HEK293 (cell line): ENCODE results near the gene SUPT3H.

ENCODE experiments used
- CTCF ChIA-PET: fragments of 350-600 bp; formaldehyde crosslinking; extraction: SDS; loops from one replicate; lab custom pipeline; 2021; ENCODE audit warnings: antibody characterized with exemption; lab: Yijun Ruan, JAX
- POLR2A ChIA-PET: fragments of 300-600 bp; formaldehyde crosslinking; extraction: SDS; loops from one replicate; lab custom pipeline; 2020; ENCODE audit warnings: antibody characterized with exemption, inconsistent platforms; lab: Yijun Ruan, JAX
- H3K27ac ChIP-seq: fragments of 200-500 bp; sonication (Bioruptor generic); 2 replicates; pipeline ENCODE4 v1.5.1; 2014; ENCODE audit warnings: low read depth, low read length, control low read depth, inconsistent platforms; ENCODE audit errors: extremely low read depth
- H3K36me3 ChIP-seq, 2 experiments: fragments of 200-500 bp in 1 of 2; sonication (Bioruptor generic) in 1 of 2; 1 replicate in 1 of 2; 2 replicates in 1 of 2; pipeline ENCODE4 v1.5.1; 2014 to 2017; ENCODE audit warnings: inconsistent platforms in 2 of 2, low read length in 2 of 2; ENCODE audit not compliant: control insufficient read depth in 2 of 2, insufficient read depth in 1 of 2
- H3K4me1 ChIP-seq: fragments of 200-500 bp; sonication (Bioruptor generic); 2 replicates; pipeline ENCODE4 v1.5.1; 2014; ENCODE audit warnings: mild to moderate bottlenecking, low read length, inconsistent platforms; ENCODE audit not compliant: control insufficient read depth, insufficient read depth
- H3K4me3 ChIP-seq: 2 replicates; pipeline ENCODE4 v1.5.1; 2011; ENCODE audit warnings: low read depth, mild to moderate bottlenecking, control low read depth, low read length, moderate library complexity
- H3K9me3 ChIP-seq: fragments of 200-500 bp; sonication (Bioruptor generic); 2 replicates; pipeline ENCODE4 v1.5.1; 2014; ENCODE audit warnings: low read depth, low read length, inconsistent platforms; ENCODE audit not compliant: control insufficient read depth, insufficient read depth
- GLI4 ChIP-seq: fragments of 450-650 bp; formaldehyde crosslinking; IDR thresholded peaks from 2 replicates; pipeline ENCODE4 v1.5.1; 2016; ENCODE audit warnings: missing biosample characterization, missing genetic modification characterization
- HOXC10 ChIP-seq: sonication (generic); formaldehyde crosslinking; IDR thresholded peaks from 2 replicates; pipeline ENCODE4 v1.8.1; 2023; ENCODE audit warnings: mild to moderate bottlenecking, missing genetic modification reagents
- MEIS1 ChIP-seq: sonication (generic); formaldehyde crosslinking; IDR thresholded peaks from 2 replicates; pipeline ENCODE4 v1.8.1; 2022; ENCODE audit warnings: missing genetic modification reagents, mild to moderate bottlenecking, borderline replicate concordance
- PRDM1 ChIP-seq: fragments of 450-650 bp; formaldehyde crosslinking; IDR thresholded peaks from 2 replicates; pipeline ENCODE4; 2016; ENCODE audit warnings: missing biosample characterization, missing genetic modification characterization
- SALL2 ChIP-seq: fragments of 450-650 bp; formaldehyde crosslinking; IDR thresholded peaks from 2 replicates; pipeline ENCODE4 v1.5.0; 2017; ENCODE audit warnings: missing biosample characterization, mild to moderate bottlenecking, missing genetic modification characterization, borderline replicate concordance
- SP3 ChIP-seq: fragments of 450-650 bp; formaldehyde crosslinking; IDR thresholded peaks from 2 replicates; pipeline ENCODE4 v1.5.1; 2016; ENCODE audit warnings: missing biosample characterization, missing genetic modification characterization
- ZBTB20 ChIP-seq: fragments of 450-650 bp; formaldehyde crosslinking; IDR thresholded peaks from 2 replicates; pipeline ENCODE4 v1.5.1; 2016; ENCODE audit warnings: missing biosample characterization, missing genetic modification characterization
- ZFHX2 ChIP-seq: fragments of 450-650 bp; formaldehyde crosslinking; conservative IDR thresholded peaks from 2 replicates; pipeline ENCODE4 v1.5.1; 2016; ENCODE audit warnings: missing biosample characterization, missing genetic modification characterization
- ZFP3 ChIP-seq: fragments of 450-650 bp; formaldehyde crosslinking; IDR thresholded peaks from 2 replicates; pipeline ENCODE4 v1.5.1; 2016; ENCODE audit warnings: low read depth, missing biosample characterization, missing genetic modification characterization
- ZFP41 ChIP-seq: fragments of 450-650 bp; formaldehyde crosslinking; IDR thresholded peaks from 2 replicates; pipeline ENCODE4 v1.5.1; 2016; ENCODE audit warnings: missing biosample characterization, missing genetic modification characterization, borderline replicate concordance
- ZNF138 ChIP-seq: fragments of 450-650 bp; formaldehyde crosslinking; IDR thresholded peaks from 2 replicates; pipeline ENCODE4 v1.5.1; 2016; ENCODE audit warnings: missing biosample characterization, missing genetic modification characterization, borderline replicate concordance
- ZNF280D ChIP-seq: fragments of 450-650 bp; formaldehyde crosslinking; IDR thresholded peaks from 2 replicates; pipeline ENCODE4 v1.5.1; 2016; ENCODE audit warnings: missing biosample characterization, missing genetic modification characterization
- ZNF354C ChIP-seq: fragments of 450-650 bp; formaldehyde crosslinking; IDR thresholded peaks from 2 replicates; pipeline ENCODE4 v1.5.1; 2016; ENCODE audit warnings: missing biosample characterization, missing genetic modification characterization, low read depth, borderline replicate concordance
- ZNF48 ChIP-seq: fragments of 450-650 bp; formaldehyde crosslinking; IDR thresholded peaks from 2 replicates; pipeline ENCODE4 v1.5.1; 2016; ENCODE audit warnings: missing biosample characterization, missing genetic modification characterization
- ZNF785 ChIP-seq: fragments of 450-650 bp; formaldehyde crosslinking; IDR thresholded peaks from 2 replicates; pipeline ENCODE4 v1.5.1; 2016; ENCODE audit warnings: missing biosample characterization, missing genetic modification characterization
- ZSCAN30 ChIP-seq: fragments of 450-650 bp; IDR thresholded peaks from 2 replicates; pipeline ENCODE4 v1.5.1; 2018; ENCODE audit warnings: missing biosample characterization, mild to moderate bottlenecking, missing genetic modification characterization, moderate library complexity
- TF ChIP-seq, protein P1 (sequence below): fragments of 450-650 bp; formaldehyde crosslinking; IDR thresholded peaks from 2 replicates; pipeline ENCODE4 v1.5.1; 2016; ENCODE audit warnings: missing biosample characterization, missing genetic modification characterization
- TF ChIP-seq, protein P2 (sequence below): fragments of 450-650 bp; formaldehyde crosslinking; IDR thresholded peaks from 2 replicates; pipeline ENCODE4 v1.5.1; 2016; ENCODE audit warnings: missing biosample characterization, missing genetic modification characterization
- TF ChIP-seq, protein P3 (sequence below): fragments of 450-650 bp; formaldehyde crosslinking; IDR thresholded peaks from 2 replicates; pipeline ENCODE4 v1.5.1; 2016; ENCODE audit warnings: missing biosample characterization, missing genetic modification characterization
- TF ChIP-seq, protein P4 (sequence below): fragments of 450-650 bp; formaldehyde crosslinking; IDR thresholded peaks from 2 replicates; pipeline ENCODE4 v1.5.1; 2016; ENCODE audit warnings: missing biosample characterization, missing genetic modification characterization, borderline replicate concordance

The SUPT3H gene

DNA sequence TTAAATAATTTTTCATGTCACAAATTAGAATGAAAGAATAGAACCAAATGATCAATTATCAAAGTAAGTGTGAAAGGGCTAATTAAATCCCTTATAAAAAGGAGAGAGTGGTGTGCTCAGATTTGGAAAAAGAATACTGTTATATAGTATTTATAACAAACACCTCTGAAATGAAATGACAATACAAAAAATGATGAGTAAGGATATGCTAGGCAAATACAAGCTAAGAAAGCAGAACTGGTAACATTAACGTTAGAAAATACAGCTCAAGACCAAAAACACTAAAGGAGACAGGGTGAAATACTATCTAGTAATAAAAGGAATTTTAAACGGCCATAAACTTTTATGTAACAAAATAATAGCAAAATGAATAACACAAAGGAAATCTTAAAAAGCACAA is 373.8 kb downstream of the SUPT3H start (continued):
- TF ChIP-seq ZNF785 (tag by site-specific recombination) = no peak
- no peak for TF ChIP-seq HOXC10
- no peak for TF ChIP-seq ZSCAN30 (tag by site-specific recombination)
- no peak for TF ChIP-seq ZNF138 (tag by site-specific recombination)
- no peak for TF ChIP-seq MEIS1
- TF ChIP-seq, protein P1, sequence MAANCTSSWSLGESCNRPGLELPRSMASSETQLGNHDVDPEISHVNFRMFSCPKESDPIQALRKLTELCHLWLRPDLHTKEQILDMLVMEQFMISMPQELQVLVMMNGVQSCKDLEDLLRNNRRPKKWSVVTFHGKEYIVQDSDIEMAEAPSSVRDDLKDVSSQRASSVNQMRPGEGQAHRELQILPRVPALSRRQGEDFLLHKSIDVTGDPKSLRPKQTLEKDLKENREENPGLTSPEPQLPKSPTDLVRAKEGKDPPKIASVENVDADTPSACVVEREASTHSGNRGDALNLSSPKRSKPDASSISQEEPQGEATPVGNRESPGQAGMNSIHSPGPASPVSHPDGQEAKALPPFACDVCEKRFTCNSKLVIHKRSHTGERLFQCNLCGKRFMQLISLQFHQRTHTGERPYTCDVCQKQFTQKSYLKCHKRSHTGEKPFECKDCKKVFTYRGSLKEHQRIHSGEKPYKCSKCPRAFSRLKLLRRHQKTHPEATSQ = no peak
- TF ChIP-seq SP3 (tag by site-specific recombination) = no peak
- TF ChIP-seq ZFHX2 = no peak
- TF ChIP-seq, all 188 proteins: peak for 0

- no peak for TF ChIP-seq SALL2 (tag by site-specific recombination)
- TF ChIP-seq, protein P2, sequence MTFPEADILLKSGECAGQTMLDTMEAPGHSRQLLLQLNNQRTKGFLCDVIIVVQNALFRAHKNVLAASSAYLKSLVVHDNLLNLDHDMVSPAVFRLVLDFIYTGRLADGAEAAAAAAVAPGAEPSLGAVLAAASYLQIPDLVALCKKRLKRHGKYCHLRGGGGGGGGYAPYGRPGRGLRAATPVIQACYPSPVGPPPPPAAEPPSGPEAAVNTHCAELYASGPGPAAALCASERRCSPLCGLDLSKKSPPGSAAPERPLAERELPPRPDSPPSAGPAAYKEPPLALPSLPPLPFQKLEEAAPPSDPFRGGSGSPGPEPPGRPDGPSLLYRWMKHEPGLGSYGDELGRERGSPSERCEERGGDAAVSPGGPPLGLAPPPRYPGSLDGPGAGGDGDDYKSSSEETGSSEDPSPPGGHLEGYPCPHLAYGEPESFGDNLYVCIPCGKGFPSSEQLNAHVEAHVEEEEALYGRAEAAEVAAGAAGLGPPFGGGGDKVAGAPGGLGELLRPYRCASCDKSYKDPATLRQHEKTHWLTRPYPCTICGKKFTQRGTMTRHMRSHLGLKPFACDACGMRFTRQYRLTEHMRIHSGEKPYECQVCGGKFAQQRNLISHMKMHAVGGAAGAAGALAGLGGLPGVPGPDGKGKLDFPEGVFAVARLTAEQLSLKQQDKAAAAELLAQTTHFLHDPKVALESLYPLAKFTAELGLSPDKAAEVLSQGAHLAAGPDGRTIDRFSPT (tag by site-specific recombination) = no peak
- TF ChIP-seq ZBTB20 (tag by site-specific recombination) = no peak
- TF ChIP-seq PRDM1 = no peak
- no peak for TF ChIP-seq ZFP41 (tag by site-specific recombination)
- no peak for TF ChIP-seq ZNF354C (tag by site-specific recombination)
- TF ChIP-seq ZNF280D (tag by site-specific recombination) = no peak
- no peak for TF ChIP-seq GLI4 (tag by site-specific recombination)
- TF ChIP-seq ZNF48 (tag by site-specific recombination) = no peak
- TF ChIP-seq, protein P3, sequence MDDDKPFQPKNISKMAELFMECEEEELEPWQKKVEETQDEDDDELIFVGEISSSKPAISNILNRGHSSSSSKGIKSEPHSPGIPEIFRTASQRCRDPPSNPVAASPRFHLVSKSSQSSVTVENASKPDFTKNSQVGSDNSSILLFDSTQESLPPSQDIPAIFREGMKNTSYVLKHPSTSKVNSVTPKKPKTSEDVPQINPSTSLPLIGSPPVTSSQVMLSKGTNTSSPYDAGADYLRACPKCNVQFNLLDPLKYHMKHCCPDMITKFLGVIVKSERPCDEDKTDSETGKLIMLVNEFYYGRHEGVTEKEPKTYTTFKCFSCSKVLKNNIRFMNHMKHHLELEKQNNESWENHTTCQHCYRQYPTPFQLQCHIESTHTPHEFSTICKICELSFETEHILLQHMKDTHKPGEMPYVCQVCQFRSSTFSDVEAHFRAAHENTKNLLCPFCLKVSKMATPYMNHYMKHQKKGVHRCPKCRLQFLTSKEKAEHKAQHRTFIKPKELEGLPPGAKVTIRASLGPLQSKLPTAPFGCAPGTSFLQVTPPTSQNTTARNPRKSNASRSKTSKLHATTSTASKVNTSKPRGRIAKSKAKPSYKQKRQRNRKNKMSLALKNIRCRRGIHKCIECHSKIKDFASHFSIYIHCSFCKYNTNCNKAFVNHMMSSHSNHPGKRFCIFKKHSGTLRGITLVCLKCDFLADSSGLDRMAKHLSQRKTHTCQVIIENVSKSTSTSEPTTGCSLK (tag by site-specific recombination) = no peak
- TF ChIP-seq ZFP3 (tag by site-specific recombination) = no peak
- TF ChIP-seq, protein P4, sequence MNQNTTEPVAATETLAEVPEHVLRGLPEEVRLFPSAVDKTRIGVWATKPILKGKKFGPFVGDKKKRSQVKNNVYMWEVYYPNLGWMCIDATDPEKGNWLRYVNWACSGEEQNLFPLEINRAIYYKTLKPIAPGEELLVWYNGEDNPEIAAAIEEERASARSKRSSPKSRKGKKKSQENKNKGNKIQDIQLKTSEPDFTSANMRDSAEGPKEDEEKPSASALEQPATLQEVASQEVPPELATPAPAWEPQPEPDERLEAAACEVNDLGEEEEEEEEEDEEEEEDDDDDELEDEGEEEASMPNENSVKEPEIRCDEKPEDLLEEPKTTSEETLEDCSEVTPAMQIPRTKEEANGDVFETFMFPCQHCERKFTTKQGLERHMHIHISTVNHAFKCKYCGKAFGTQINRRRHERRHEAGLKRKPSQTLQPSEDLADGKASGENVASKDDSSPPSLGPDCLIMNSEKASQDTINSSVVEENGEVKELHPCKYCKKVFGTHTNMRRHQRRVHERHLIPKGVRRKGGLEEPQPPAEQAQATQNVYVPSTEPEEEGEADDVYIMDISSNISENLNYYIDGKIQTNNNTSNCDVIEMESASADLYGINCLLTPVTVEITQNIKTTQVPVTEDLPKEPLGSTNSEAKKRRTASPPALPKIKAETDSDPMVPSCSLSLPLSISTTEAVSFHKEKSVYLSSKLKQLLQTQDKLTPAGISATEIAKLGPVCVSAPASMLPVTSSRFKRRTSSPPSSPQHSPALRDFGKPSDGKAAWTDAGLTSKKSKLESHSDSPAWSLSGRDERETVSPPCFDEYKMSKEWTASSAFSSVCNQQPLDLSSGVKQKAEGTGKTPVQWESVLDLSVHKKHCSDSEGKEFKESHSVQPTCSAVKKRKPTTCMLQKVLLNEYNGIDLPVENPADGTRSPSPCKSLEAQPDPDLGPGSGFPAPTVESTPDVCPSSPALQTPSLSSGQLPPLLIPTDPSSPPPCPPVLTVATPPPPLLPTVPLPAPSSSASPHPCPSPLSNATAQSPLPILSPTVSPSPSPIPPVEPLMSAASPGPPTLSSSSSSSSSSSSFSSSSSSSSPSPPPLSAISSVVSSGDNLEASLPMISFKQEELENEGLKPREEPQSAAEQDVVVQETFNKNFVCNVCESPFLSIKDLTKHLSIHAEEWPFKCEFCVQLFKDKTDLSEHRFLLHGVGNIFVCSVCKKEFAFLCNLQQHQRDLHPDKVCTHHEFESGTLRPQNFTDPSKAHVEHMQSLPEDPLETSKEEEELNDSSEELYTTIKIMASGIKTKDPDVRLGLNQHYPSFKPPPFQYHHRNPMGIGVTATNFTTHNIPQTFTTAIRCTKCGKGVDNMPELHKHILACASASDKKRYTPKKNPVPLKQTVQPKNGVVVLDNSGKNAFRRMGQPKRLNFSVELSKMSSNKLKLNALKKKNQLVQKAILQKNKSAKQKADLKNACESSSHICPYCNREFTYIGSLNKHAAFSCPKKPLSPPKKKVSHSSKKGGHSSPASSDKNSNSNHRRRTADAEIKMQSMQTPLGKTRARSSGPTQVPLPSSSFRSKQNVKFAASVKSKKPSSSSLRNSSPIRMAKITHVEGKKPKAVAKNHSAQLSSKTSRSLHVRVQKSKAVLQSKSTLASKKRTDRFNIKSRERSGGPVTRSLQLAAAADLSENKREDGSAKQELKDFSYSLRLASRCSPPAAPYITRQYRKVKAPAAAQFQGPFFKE (tag by site-specific recombination) = no peak
- Histone ChIP-seq H3K4me3 (no peak overlapping the region), H3K27ac (no peak overlapping the region), H3K4me1 (no peaks in the 10 kb centered on the region), H3K36me3 (no peaks in the 10 kb centered on the region), H3K9me3 (no peaks in the 10 kb centered on the region)
- POLR2A ChIA-PET = no interaction called here
- CTCF ChIA-PET = no interaction called here
These were observed 374.3 kb downstream of the SUPT3H start for GRCh38 chr6:45003387-45003786.
